Smooth muscle cell (in vitro differentiated cells): ENCODE results near the gene ANKRD23. TPM values are rescaled to one million over a fixed set of nuclear protein-coding genes. Genes with fewer than 3 reads are reported as not detected.

ENCODE experiments used
- DNase-seq: peaks from one replicate; lab custom pipeline; 2025; ENCODE audit not compliant: unreplicated experiment; lab: John Stamatoyannopoulos, UW
- H2AFZ ChIP-seq: fragments of 200-600 bp; sonication (generic); 2 replicates; pipeline ENCODE4 v1.6.0; 2016; ENCODE audit warnings: antibody characterized with exemption, low read depth, mild to moderate bottlenecking
- H3F3A ChIP-seq: fragments of 200-600 bp; sonication (generic); 2 replicates; pipeline ENCODE4 v1.6.0; 2017; ENCODE audit warnings: antibody characterized with exemption, low read depth
- H3K27ac ChIP-seq: fragments of 200-600 bp; sonication (generic); 2 replicates; pipeline ENCODE4 v1.5.1; 2016; ENCODE audit warnings: low read depth, mild to moderate bottlenecking
- H3K27me3 ChIP-seq: fragments of 200-600 bp; sonication (generic); 2 replicates; pipeline ENCODE4 v1.6.1; 2016; ENCODE audit warnings: low read depth, mild to moderate bottlenecking
- H3K36me3 ChIP-seq: fragments of 200-600 bp; sonication (generic); 2 replicates; pipeline ENCODE4 v1.5.1; 2016; ENCODE audit warnings: low read depth
- H3K4me1 ChIP-seq: fragments of 200-600 bp; sonication (generic); 2 replicates; pipeline ENCODE4 v1.5.1; 2016; ENCODE audit warnings: low read depth
- H3K4me2 ChIP-seq: fragments of 200-600 bp; sonication (generic); 2 replicates; pipeline ENCODE4 v1.6.0; 2016; ENCODE audit warnings: mild to moderate bottlenecking
- H3K4me3 ChIP-seq: fragments of 200-600 bp; sonication (generic); 2 replicates; pipeline ENCODE4 v1.5.1; 2016; ENCODE audit warnings: mild to moderate bottlenecking
- H3K79me2 ChIP-seq: fragments of 200-600 bp; sonication (generic); 2 replicates; pipeline ENCODE4 v1.6.0; 2016; ENCODE audit warnings: low read depth, mild to moderate bottlenecking
- H3K9ac ChIP-seq: fragments of 200-600 bp; sonication (generic); 2 replicates; pipeline ENCODE4 v1.6.0; 2016; ENCODE audit warnings: low read depth
- H3K9me3 ChIP-seq: fragments of 200-600 bp; sonication (generic); replicated peaks from 2 replicates; pipeline ENCODE4 v1.5.1; 2016; ENCODE audit warnings: low read depth
- H4K20me1 ChIP-seq: fragments of 200-600 bp; sonication (generic); 2 replicates; pipeline ENCODE4 v1.6.0; 2016; ENCODE audit warnings: low read depth
- WGBS: methylation state at CpG from one replicate; pipeline ENCODE4 v1.1.7; 2016; ENCODE audit warnings: low lambda C conversion rate; 5-methylcytosine and 5-hydroxymethylcytosine counted together
- polyA plus RNA-seq: library from polyadenylated mRNA; unstranded; fragments of >200 nt; fragmentation: Nextera tagmentation; extraction: Ambion mirVana; gene quantifications from 2 replicates; pipeline ENCODE4 v1.2.1, GENCODE V29; 2016
- total RNA-seq: library from RNA; depleted of rRNA; stranded (reverse); fragments of >200 nt; gene quantifications from 2 replicates; pipeline ENCODE4 v1.2.3, GENCODE V29; 2014
- TF ChIP-seq, protein P1 (sequence below): fragments of 200-600 bp; sonication (generic); IDR thresholded peaks from 2 replicates; pipeline ENCODE4 v1.5.1; 2017; ENCODE audit warnings: borderline replicate concordance, mild to moderate bottlenecking, antibody characterized with exemption; ENCODE audit not compliant: insufficient read depth, poor library complexity, severe bottlenecking

The ANKRD23 gene
- total and polyA plus RNA-seq, 2 experiments from 2014 or later: 1.7 to 5.6 TPM

- Histone ChIP-seq H3K9me3 (no peaks in the 10 kb centered on the region), H3K9ac (no peak overlapping the region), H3F3A (no peaks in the 10 kb centered on the region), H2AFZ (no peak overlapping the region), H3K4me2 (no peak overlapping the region), H3K27ac (no peak overlapping the region), H3K27me3 (no peaks in the 10 kb centered on the region), H3K4me1 (no peaks in the 10 kb centered on the region), H3K36me3 (no peaks in the 10 kb centered on the region), H3K4me3 (no peak overlapping the region), H3K79me2 (no peaks in the 10 kb centered on the region), H4K20me1 (peaks cover 14% of the 10 kb centered on the region)
- DNase-seq: no peak
- TF ChIP-seq, protein P1, sequence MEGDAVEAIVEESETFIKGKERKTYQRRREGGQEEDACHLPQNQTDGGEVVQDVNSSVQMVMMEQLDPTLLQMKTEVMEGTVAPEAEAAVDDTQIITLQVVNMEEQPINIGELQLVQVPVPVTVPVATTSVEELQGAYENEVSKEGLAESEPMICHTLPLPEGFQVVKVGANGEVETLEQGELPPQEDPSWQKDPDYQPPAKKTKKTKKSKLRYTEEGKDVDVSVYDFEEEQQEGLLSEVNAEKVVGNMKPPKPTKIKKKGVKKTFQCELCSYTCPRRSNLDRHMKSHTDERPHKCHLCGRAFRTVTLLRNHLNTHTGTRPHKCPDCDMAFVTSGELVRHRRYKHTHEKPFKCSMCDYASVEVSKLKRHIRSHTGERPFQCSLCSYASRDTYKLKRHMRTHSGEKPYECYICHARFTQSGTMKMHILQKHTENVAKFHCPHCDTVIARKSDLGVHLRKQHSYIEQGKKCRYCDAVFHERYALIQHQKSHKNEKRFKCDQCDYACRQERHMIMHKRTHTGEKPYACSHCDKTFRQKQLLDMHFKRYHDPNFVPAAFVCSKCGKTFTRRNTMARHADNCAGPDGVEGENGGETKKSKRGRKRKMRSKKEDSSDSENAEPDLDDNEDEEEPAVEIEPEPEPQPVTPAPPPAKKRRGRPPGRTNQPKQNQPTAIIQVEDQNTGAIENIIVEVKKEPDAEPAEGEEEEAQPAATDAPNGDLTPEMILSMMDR: no peak
- WGBS: 98% methylated on average over 6 of the region's 6 CpGs
Measured at GRCh38 chr2:96795076-96795475, 48.7 kb downstream of the ANKRD23 start.

DNA sequence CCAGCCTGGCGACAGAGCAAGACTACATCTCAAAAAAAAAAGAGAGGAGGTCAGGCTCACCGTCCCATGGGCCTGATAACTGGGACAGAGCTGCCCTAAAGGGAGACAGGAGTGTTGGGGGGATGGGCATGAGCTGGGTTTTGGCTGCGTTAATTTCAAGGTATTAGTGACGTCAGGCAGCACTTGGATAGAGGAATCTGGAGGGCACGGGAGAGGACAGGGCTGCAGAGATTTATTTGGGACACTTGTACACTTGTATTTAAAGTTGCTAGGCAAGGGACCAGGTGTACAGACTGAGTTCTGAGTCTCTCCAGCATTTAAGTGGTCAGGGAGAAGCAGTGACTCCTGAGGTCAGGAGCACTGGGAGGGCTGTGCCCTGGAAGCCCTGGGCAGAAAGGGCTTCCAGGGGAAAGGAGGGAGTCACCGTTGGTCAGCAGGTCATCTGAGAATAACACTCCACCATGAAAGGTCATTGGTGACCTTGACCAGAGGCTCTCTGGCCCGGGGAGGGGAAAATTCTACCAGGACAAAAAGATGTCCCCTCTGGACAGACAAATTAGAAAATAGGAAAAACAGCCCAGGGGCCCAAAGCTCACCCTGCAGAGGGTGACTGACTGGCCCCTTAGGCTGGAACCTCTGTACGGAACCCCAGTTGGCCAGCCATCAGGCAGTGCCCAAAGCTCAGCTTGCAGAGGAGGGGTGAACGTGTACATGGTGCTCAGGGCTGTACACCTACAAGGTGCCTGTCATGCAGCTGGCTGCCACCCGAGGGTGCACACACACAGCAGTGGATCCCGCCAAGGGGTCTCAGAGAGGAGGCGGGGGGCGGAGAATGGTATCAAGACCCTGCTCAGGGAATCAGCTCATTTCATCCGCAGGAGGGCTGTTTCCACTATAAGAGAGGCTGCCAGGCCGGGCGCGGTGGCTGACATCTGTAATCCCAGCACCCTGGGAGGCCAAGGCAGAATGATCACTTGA lies 50.8 kb downstream of the ANKRD23 start:
- no peaks in the 10 kb centered on the region for H3K9me3 ChIP-seq
- no peak overlapping the region for H3K4me3 ChIP-seq
- no peak overlapping the region for H3K9ac ChIP-seq
- H3K79me2 ChIP-seq: no peaks in the 10 kb centered on the region
- 94% methylated on average over 17 of the region's 17 CpGs for WGBS
- H3K27ac ChIP-seq: no peak overlapping the region
- H2AFZ ChIP-seq: no peak overlapping the region
- H3K4me1 ChIP-seq: no peaks in the 10 kb centered on the region
- H3K27me3 ChIP-seq: no peaks in the 10 kb centered on the region
- no peaks in the 10 kb centered on the region for H3K36me3 ChIP-seq
- TF ChIP-seq, protein P1: no peak
- peaks cover 28% of the 10 kb centered on the region for H4K20me1 ChIP-seq
- H3F3A ChIP-seq: no peaks in the 10 kb centered on the region
- no peak overlapping the region for H3K4me2 ChIP-seq
- DNase-seq: no peak

DNA sequence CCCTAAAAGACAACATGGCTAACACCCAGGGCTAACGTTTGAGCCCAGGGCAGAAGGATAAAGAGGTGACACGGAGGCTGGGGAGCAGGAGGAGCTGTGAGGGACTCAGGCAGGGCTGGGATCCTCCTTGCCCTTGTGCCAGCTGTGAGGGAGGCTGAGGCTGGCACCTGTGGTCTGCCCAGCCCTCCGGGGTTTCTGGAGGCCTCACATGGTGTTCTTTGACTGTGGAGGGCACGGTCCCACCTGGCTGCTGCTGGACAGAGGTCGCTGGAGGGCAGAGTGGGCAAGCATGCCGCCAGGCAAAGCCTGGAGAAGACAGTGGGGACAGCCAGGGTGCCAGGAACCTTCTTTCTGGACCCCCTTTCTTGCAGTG lies 54.6 kb downstream of the ANKRD23 start:
- Histone ChIP-seq H3K9ac (no peak overlapping the region), H3F3A (peaks cover 4% of the 10 kb centered on the region), H3K4me2 (no peak overlapping the region), H4K20me1 (peaks cover 36% of the 10 kb centered on the region), H3K9me3 (no peaks in the 10 kb centered on the region), H3K27me3 (no peaks in the 10 kb centered on the region), H3K79me2 (no peaks in the 10 kb centered on the region), H3K36me3 (no peaks in the 10 kb centered on the region), H3K4me3 (no peak overlapping the region), H3K4me1 (peaks cover 7% of the 10 kb centered on the region), H3K27ac (no peak overlapping the region), H2AFZ (no peak overlapping the region)
- 94% methylated on average over 6 of the region's 6 CpGs for WGBS
- TF ChIP-seq, protein P1: no peak
- no peak for DNase-seq
